22Rv1 (cell line): ENCODE measurements around the gene SETDB2.

Experiments
- ZFX ChIP-seq: fragments of 450-650 bp; IDR thresholded peaks from 2 replicates; pipeline ENCODE4 v1.6.1; 2017; ENCODE audit warnings: antibody characterized with exemption, borderline replicate concordance
- TF ChIP-seq, protein P1 (sequence below): fragments of 450-650 bp; IDR thresholded peaks from 2 replicates; pipeline ENCODE4 v1.5.1; 2017; ENCODE audit warnings: mild to moderate bottlenecking

DNA sequence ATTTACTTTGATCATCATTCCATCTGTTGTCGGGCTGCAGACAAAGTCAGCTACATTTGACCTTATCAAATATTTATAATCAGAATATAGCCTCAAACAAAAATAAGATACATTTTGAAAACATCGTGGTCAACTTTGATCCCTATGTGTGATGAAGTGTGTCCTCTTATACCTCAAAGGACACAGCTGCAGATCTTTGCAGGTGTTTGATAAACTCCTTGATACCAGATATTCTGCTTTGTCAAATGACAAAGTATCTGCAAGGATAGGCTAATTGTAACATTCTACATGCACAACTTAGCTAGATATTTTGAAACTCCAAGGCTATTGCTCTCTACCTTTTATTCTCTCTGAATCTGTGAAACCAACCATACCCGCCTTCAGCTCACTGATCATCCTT is 95.7 kb downstream of the SETDB2 start:
- TF ChIP-seq, protein P1, sequence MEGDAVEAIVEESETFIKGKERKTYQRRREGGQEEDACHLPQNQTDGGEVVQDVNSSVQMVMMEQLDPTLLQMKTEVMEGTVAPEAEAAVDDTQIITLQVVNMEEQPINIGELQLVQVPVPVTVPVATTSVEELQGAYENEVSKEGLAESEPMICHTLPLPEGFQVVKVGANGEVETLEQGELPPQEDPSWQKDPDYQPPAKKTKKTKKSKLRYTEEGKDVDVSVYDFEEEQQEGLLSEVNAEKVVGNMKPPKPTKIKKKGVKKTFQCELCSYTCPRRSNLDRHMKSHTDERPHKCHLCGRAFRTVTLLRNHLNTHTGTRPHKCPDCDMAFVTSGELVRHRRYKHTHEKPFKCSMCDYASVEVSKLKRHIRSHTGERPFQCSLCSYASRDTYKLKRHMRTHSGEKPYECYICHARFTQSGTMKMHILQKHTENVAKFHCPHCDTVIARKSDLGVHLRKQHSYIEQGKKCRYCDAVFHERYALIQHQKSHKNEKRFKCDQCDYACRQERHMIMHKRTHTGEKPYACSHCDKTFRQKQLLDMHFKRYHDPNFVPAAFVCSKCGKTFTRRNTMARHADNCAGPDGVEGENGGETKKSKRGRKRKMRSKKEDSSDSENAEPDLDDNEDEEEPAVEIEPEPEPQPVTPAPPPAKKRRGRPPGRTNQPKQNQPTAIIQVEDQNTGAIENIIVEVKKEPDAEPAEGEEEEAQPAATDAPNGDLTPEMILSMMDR, result no peak
- TF ChIP-seq ZFX, result no peak
